NCI-H2081 (cell line): ENCODE data around the gene C3.

Source experiments
- DNase-seq, 2 experiments: peaks; one replicate each; lab custom pipeline; 2025; lab: John Stamatoyannopoulos, UW

Gene C3

GRCh38 chr19:6744381-6745301, 24.2 kb upstream of the C3 start:
- no peak for DNase-seq

- no peak for DNase-seq
Measured at GRCh38 chr19:6743714-6744380, 23.4 kb upstream of the C3 start.

GRCh38 chr19:6743066-6743465, 22.6 kb upstream of the C3 start:
- no peak for DNase-seq

- peak in 1 of 2 experiments; percentile 30 for DNase-seq
Measured at GRCh38 chr19:6740589-6741343, 20.3 kb upstream of the C3 start.

- no peak for DNase-seq
Measured at GRCh38 chr19:6739883-6740588, 19.6 kb upstream of the C3 start.

GRCh38 chr19:6739390-6739882, 19.0 kb upstream of the C3 start, which contains the start of gene TRIP10:
TRIP10 (plus strand) TSS chr19:6739680; CDS start chr19:6739762, 82 bp downstream.
- peak; percentile 58 to 64 for DNase-seq

- DNase-seq = no peak
Measured at GRCh38 chr19:6738787-6739389, 18.4 kb upstream of the C3 start.

- DNase-seq = peak in 1 of 2 experiments; percentile 61
Measured at GRCh38 chr19:6737873-6738786, 17.7 kb upstream of the C3 start.

GRCh38 chr19:6737284-6737872, 16.9 kb upstream of the C3 start, which contains the start of gene GPR108:
GPR108 (minus strand) TSS chr19:6737580; CDS start chr19:6737576, 4 bp downstream.
- peak; percentile 98 to 99 for DNase-seq

- no peak for DNase-seq
Measured at GRCh38 chr19:6736917-6737283, 16.4 kb upstream of the C3 start.

- peak; percentile 34 to 38 for DNase-seq
Measured at GRCh38 chr19:6736169-6736916, 15.9 kb upstream of the C3 start.

GRCh38 chr19:6735181-6735911, 14.9 kb upstream of the C3 start:
- no peak for DNase-seq

- no peak for DNase-seq
Measured at GRCh38 chr19:6734096-6734696, 13.7 kb upstream of the C3 start.

GRCh38 chr19:6733338-6734095, 13.1 kb upstream of the C3 start:
- no peak for DNase-seq

GRCh38 chr19:6732803-6733337, 12.4 kb upstream of the C3 start:
- DNase-seq = no peak

GRCh38 chr19:6731822-6732221, 11.4 kb upstream of the C3 start:
- no peak for DNase-seq
